ENCODE data around the gene PSMB10.

Gene PSMB10

DNA sequence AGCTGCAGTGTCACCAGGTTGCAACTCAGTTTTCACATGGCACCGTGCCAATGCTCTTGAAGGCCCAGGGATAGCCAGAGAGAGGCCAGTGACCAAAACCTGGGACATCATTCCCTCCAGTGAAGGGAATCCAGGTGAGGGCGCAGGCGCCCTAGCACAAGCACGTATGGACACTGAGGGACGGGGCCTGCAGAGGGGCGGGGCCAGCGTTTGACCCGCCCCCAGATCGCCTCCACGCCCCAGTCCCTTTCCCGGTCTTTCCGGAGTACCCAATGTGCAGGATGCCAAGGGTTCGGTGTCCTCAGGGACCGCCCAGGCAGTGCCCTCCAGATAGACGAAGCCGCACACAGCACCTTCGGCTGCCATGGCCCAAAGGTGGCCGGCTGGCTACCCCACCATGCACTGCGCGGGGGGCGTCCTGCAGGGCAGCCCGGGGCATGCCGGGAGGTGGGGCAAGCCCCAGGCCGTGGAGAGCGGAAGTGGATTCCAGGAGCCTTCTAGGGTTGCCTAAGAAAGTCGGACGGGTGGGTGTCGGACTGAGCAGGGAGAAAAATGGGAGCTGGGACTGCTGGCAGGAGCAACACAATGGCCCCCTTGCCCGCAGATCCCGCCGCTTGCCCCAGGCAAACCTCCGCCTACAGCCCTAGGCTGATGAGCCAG lies 27.1 kb upstream of the PSMB10 start:
- DNase-seq (ENCODE audit: low spot score) = no peak

DNA sequence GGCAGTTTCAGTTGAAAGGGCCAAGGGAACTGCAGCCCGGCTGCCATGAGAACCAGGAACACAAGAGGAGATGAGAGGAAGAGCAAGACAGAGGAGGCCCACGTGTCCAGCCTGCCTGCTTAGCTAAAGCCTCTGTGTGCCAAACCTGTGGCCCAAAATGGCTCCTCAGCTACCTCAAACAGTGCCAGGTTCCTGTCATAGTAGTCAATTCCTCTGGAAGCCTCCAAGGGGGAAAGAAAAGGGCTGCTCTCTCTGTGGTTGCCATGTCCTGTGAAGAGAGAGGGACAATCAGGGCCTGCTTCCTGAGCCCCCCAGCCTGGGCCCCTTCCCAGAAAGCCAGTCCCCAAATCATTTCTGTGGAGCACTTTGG lies 26.6 kb upstream of the PSMB10 start:
- DNase-seq (ENCODE audit: low spot score) = no peak

DNA sequence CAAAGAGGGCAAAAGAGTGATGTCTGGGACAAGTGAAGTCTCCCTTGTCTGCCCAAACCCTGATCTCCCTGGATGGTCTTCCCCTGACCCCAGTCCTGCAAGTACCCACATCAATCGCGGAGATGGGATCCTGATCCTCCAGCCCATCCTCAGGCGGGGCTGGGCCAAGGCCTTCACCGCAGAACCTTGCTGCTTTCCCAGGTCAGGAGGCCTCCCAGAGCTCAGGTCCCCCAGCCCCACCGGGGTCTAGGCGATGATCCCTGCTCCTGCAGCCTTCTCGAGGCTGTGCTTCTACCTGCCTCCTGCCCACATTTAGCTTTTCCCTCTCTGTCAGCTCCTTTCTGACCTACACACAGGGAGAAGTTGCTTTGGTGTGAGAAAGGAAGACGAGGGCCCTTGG lies 25.5 kb upstream of the PSMB10 start:
- no peak for DNase-seq (ENCODE audit: low spot score)

DNA sequence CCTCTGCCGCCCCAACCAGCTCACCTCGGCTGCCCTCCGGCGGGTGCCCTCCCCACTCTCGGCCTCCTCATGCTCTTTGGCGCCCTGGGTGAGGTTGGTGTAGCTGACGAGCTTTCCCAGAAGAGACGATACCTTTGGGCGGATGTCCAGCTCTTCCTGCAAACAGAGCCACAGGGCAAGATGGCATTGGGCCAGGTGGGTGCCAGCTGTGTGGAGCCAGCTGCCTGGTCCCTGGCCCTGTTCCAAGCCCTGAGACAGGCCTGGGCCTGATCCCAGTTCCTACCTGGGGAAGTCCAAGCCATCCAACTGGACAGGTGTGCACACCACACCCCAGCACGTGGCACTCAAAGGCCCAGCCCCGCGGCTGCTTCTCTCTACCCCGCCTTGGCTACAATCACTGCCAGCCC lies 24.9 kb upstream of the PSMB10 start:
- no peak for DNase-seq (ENCODE audit: low spot score)

DNA sequence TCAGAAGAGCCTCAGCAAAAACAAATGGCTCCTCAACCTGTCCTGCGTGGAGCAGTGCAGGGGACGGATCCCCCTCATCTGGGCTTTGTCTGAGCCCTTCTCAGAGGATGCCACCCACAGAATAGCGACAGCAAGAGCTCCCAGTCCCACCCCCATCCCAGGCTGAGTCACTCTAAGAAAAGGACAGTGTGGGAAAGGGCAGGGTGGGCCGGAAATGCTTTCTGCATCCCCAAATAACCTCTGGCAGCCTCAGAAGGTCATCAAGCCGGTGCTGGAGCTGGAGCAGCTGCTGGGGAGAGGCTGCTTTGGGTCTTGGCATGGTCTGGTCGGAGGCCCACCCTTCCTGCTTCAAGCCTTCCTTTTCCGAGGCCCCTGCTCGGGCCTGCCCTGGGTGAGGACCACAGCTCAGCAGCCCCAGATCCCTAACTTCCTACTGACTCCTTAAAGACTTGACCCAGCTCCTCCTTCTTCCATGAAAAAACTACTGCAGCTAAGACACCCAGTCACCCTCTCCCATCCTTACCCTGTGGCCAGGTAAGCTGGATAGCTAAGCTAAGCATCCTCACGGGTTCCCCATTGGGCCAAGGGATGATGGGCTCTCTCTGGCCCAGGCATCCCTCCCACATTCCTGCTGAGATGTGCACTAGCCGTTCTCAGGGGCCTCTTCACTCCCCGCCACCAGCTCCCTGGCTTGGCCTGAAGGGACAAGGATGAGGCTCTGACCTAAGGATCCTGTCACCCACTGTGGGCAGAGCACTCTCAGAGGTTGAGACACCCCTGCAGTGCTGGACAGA lies 23.1 kb upstream of the PSMB10 start:
- peak; percentile 91 for DNase-seq (ENCODE audit: low spot score)

DNA sequence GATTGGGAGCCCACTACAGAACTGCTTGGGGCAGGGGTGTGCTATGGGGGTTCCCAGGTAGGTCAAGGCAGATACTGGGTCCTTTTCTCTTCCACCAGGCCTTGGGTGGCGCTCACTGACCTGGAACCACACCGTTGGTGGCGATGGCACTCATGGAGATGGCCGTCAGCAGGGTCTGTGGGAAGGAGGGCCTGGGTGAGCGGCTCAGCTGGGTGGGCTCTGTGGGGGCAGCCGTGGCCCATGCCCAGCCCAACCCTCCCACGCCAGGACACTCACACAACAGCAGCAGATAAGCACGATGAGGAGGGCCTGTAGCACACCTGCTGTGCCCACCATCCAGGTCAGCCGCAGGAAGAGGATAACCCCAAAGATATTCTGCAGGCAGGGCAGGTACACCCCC lies 21.0 kb upstream of the PSMB10 start:
- no peak for DNase-seq (ENCODE audit: low spot score)

DNA sequence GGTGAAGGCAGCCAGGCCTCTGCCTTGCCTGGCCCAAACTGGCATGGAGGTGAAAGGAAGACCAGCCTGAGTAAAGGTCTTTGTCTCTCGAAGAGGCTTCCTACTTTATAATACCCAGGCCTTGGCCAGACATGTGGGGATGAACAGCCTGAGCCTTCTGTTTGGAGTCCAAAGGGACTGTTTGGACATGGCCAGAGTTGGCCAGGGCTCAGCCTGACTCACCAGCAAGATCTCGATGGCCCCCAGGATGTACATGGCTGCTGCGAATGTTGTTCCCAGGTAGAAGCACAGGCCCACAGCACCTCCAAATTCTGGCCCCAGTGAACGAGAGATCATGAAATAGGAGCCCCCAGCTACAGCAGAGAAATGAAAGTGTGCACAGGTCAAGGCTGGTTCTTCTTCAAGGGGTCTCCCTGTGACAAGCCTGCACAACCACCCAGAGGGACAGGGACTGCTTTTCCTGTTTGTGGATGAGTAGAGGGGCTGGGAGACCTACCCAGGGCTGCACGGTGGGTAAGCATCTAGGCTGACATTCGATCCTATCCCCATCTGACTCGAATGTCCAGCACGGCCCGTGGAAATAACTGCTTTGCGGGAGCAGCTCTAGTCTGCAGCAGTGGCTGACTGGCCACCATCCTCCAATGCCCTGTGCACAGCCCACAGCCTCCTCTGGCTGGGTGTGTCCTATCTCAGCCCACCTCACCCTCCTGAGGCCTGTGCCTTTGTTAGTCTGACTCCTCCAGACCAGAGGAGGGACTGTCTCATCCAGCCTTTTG lies 18.0 kb upstream of the PSMB10 start:
- DNase-seq (ENCODE audit: low spot score) = no peak

DNA sequence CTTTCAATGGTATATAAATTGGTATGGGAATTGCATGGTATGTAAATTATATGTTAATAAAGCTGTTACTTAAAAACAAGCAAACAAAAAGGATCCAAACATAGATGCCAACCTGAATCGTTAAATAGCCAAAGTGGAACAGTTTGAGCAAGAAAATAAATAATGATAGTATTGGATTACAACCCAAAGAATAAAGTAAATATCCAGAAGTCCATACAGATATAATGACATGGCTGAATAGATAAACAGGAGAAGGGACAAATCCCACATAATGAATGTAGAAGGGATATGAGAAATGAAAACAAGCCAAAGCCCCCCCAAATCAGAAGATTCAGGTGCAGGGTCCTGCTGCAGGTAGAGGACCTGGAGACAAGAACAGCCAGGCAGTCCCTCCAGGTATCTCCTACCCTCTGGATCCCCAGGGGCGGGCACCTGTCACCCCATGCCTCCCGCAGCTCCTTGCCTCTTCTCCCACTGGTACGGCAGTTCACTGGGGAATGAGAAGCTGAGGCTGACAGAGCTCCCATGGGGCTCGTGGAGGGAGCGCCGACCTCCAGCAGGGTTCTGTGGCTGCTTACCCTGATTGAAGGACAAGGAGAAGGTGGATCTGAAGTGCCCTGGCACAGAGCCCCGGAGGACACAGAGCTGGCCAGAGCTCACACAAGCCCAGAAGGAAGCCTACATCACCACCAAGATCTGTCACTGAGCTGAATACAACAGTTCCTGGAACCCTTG lies 17.2 kb upstream of the PSMB10 start:
- no peak for DNase-seq (ENCODE audit: low spot score)

DNA sequence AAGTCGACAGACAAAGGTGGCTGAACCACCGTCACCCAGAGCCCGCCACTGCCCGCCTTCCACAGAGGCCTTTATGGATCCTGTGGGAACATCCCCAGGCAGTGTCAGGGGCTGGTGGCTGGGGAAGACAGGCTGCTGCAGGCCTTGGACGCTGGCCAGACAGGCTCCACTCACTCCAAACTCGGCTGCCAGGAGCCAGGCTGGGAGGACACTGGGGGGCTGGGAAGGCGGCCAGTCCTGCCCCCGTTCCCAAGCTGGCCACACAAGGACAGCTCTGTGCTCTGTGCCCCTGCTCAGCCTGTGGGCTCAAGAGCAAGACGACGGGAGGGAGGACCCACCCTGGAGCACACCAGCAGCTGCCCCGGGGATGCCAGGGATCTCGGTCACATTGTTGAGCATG lies 14.8 kb upstream of the PSMB10 start:
- DNase-seq (ENCODE audit: low spot score) = no peak

DNA sequence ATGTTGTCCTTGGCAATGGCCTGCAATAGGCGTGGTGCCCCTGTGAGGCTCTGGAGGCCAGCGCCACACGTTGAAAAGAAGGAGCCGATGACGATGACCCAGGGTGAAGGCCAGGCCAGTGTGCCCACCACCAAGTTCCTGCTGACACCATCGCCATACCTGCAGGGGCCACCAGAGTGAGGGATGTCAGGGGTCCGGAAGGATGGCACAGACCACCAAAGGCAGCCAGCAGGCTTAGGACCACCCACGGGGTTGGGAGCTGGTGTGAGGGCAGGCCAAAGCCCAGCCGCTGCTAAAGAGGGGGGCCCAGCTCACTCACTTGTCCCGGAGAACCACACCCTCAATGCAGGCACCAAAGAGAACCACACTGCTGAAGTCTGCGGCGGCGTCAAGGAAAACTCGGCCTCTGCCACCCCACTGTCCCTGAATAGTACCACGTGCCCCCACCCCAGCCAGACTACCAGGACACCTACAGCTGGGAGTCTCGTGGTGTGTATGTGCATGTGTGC lies 13.7 kb upstream of the PSMB10 start:
- DNase-seq (ENCODE audit: low spot score) = no peak

DNA sequence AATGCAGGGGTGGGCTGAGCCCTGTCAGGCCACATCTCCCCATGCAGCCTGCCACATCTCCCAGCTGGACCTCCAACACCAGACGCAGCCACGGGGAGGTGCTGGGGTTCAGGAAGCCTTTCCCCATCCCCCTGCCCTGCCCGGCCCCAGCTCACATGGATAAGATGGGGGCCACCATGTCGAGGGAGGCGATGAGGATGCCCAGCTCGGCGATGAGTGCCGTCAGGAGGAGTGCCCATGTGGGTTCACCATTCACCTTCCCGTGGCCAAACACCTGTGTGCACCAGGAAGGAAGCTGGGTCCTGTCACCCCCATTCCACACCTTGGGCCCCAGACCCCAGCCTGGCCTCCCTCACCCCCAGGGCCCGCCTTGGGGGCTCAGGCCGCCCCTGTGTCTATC lies 13.0 kb upstream of the PSMB10 start:
- no peak for DNase-seq (ENCODE audit: low spot score)

DNA sequence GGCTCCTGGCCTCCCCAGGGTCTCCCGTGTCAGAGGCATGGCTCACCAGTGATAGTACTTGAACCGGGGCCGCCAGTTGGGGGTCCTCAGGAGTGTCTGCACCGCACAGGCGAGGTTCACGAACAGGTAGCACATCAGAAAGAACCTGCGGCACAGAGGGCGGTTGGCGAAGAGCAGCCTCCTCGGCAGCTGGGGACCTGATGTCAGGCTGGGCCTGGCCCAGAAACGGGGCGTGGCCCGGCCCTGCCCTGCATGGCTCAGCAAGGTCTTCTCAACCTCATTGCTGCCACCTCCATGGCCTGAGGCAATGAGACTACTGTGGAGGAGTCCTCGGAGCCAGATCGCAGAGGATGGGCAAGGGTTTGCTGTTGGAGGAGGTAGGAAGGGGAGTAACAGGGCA lies 11.4 kb upstream of the PSMB10 start:
- no peak for DNase-seq (ENCODE audit: low spot score)

DNA sequence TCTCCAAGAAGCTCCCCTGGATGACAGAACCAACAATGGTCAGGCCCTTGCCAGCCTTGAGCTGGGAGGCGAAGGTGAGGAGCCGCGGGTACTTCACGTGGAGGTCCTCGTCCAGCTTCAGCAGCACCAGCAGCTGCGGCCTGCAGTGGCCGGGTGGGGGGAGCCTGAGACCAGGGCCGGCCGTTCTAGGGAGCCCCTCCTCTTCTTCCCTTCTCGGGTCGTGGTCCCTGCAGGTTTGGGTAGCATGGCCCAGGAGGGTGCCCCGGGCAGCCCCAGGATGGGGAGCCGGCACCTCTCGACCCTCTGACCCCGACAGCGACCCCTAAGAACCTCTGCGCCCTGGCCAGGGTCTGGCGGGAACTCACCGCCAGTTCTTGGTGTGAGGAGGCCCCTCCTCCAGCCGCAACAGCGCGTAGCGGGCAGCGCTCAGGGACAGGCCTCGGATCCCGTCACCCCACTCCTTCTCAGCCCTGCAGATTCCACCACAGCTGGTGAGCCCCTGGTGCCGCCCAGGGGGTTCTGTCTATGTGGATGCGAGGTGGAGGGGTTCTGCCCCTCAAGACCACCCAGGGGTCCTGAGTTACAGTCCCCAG lies 10.4 kb upstream of the PSMB10 start:
- no peak for DNase-seq (ENCODE audit: low spot score)

DNA sequence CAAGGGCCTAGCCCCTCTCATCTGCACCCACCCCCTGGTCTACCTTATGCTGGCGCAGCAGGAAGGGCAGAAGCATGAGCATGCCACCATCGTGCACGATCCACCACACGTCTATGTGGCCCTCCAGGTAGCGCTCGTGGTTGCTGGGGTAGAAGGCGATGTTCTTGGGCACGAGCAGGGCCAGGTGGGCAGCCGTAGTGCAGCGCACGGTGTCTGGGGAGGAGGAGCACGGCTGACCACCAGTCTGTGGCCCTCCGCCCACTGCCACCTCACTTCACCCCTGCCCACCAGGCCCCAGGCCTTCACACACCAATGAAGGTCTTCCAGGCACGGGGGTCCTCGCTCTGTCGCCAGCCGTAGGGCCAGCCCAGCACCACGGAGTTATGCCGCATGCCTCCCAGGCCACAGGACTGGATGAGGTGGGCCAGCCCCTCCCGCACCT lies 9.5 kb upstream of the PSMB10 start:
- DNase-seq (ENCODE audit: low spot score) = no peak

DNA sequence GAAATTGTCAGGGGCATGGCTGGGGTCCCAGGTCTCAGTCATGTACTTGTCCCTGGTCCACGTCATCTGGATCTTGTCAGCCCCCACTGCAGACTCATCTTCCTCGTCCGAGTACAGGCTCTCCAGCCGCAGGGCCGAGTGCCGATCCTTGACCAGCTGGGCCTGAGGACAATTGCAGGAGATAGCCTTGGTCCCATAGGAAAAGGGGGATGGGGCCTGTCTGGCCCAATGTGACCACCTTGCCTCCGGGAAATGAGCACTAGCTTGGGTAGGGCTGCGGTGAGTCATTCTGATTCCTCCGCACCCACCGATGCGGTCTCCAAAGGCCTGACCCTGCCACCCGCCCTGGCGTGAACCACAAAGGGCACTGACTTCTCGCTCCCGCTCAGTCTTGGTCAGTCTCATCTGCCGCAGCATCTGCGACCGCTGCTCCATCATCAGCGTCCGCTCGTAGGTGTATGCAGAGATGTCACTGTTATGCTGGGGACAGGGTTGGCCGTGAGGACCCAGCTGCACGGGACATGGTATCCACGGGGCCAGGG lies 8.8 kb upstream of the PSMB10 start:
- DNase-seq (ENCODE audit: low spot score) = no peak

DNA sequence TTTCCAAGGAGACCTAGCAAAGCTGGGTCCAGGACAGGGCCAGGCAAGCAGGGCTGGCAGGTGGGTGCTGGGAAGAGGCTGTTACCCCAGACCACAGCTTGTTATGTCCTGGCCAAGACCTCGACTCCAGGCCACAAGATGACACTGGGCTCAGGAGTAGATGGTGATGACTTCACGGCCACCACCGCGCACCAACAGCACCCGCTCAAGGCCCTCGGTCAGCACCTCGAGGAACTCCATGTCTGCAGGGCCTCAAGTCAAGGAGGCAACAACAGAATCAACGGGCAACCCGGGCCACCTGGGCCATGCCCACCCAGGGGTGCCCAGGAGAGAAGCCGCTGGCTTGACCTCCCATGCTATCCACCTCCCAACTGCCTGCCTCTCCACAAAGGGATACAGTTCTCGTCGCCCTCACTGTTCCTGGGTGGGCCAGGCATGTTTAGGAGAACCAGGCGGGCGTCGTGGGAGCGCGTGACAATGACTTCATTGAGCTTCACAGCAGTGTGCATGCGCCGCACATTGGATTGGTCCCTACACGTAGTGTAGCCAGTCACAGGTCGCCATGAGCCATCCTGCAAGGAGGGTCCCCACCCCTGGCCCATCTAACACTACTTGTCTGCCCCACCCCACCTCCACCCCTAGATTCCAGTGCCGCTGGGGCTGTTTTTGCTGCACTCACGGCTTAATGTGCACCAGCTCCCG lies 8.2 kb upstream of the PSMB10 start:
- DNase-seq (ENCODE audit: low spot score) = no peak

DNA sequence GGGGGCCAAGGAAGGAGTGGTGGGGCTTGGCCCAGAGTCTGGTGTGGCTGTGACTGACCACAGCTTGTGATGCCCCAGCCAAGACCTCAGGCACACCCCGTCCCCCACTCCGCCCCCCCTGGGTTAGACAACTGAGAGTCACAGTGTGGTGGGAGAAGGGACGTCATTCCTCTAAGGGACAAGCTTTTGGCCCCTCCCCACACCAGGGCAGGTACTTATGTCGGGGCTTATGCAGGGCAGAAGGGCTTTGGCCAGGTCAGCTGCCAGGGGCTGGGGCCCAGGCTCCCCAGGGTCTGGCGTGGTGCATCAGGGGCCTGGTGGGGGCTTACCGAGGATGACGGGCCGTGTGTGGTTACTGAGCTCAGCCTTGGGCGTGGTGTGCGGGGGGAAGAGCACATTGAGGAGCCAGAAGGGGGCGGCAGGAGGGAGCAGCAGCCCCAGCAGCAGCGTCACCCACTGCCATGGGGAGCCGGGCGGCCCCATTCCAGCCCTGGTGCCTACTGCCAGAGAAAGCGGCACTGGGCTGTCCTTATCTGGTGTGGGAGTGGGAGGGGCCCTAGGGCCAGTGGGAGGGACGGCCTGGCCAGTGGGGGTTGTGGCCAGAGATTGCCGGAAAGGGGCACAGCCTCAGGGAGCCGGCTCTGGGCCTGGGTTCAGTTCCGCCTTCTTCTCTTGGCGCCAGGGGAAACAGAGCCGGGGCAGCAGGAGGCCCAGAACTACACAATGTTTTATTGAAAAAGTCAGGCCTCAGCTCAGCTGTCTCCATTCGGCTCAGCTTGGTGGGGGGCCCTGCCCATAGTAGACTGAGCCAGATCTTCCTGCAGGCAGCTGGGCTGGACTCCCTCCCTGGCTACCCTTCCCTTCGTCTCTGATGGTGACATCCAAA lies 7.2 kb upstream of the PSMB10 start, which contains the start of gene LCAT:
TSS of gene LCAT (minus strand) at position 502 of the 886 bp plus-strand sequence. CDS start at position 483, 19 bp downstream.
- no peak for DNase-seq (ENCODE audit: low spot score)

DNA sequence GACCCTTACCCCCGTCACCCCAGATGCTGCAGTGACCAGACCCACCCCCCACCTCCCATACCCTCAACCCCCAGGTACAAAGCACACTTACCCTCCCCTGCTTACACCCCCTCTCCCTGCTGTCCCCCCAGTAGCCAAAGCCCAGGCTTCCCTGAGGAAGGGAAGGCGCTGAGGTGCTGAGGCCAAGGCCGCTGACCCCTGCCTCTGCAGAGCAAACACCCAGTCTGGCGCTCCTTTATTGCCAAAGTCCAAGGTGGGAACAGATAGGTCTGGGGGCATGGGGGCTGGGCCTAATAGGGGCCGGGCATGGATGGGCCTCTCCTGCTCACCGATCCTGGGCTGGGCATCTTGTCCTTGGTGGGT lies 6.6 kb upstream of the PSMB10 start:
- DNase-seq (ENCODE audit: low spot score) = no peak

DNA sequence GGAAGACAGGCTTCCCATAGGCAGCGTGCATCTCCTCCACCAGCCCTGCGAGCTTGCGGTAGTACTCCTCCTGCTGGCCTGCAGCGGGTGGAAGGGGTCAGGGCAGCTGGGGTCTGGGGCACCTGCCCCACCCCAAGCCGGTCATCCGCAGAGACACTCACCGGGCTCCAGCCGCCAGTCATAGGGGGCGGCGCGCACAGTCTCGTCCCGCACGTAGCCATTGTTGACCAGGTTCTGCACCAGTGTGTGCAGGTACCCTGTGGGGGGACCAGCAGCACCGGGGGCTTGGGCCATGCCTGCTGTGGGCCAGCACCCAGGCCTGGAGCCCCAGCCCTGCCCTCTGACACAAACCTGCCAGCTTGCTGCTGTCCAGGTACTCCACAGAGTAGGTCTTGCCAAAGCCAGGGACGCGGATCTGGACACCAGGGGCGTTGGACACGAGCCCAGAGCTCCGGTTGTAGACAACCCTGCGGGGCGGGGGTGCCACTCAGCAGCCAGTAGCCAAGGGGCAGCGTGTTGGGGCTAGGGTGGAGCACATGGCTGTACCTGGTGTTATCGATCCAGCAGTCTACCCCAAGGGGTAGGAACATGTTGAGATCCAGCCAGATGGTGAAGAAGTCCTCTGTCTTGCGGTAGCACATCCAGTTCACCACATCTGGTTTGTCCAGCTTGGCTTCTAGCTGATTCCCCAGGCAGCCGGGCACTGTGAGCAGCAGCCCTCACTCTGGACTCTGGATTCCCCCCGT lies 6.0 kb upstream of the PSMB10 start:
- DNase-seq (ENCODE audit: low spot score) = no peak

Measured in AG20443 (cell line).